Measurements from ENCODE around the gene PKHD1. TPM values are rescaled to one million over a fixed set of nuclear protein-coding genes. Genes with fewer than 3 reads are reported as not detected.

Gene PKHD1
- total and polyA plus RNA-seq, 2 donors (not counting 1 experiment from before 2014, with no cell fraction given) = not detected

GRCh38 chr6:51775942-51776860, 311.2 kb downstream of the PKHD1 start:
- Histone ChIP-seq H3K79me2 (ENCODE audit: control insufficient read depth, insufficient read depth, low read length) (no peaks in the 10 kb centered on the region), H3K9me3 (ENCODE audit: control extremely low read depth in 1 of 3, control insufficient read depth in 2 of 3, insufficient read depth in 1 of 3, low read length in 2 of 3) (no peaks in the 10 kb centered on the region), H3K4me3 (ENCODE audit: control extremely low read depth in 1 of 5, extremely low read depth in 1 of 5, insufficient read depth in 1 of 5, low read depth in 2 of 5, low read length in 4 of 5) (no peak overlapping the region), H3K4me2 (replicated peaks; ENCODE audit: low read depth, low read length, poor library complexity, severe bottlenecking) (no peak overlapping the region), H4K20me1 (ENCODE audit: control insufficient read depth, insufficient read depth, low read length, poor library complexity, severe bottlenecking) (no peaks in the 10 kb centered on the region), H3K4me1 (ENCODE audit: control insufficient read depth in 2 of 2, insufficient read depth in 2 of 2, low read length in 2 of 2) (no peaks in the 10 kb centered on the region), H3K36me3 (replicated peaks in 1 of 2; ENCODE audit: control extremely low read depth in 1 of 2, control insufficient read depth in 1 of 2, extremely low read depth in 1 of 2, insufficient read depth in 2 of 2, low read length in 1 of 2) (no peaks in the 10 kb centered on the region), H3K9ac (ENCODE audit: low read length) (no peak overlapping the region), H3K27me3 (replicated peaks in 1 of 4; ENCODE audit: control extremely low read depth in 1 of 4, control insufficient read depth in 3 of 4, insufficient read depth in 4 of 4, low read length in 3 of 4) (no peaks in the 10 kb centered on the region), H2AFZ (ENCODE audit: insufficient read depth, low read depth, low read length, poor library complexity, severe bottlenecking) (no peak overlapping the region), H3K27ac (ENCODE audit: low read length in 2 of 2) (no peak overlapping the region)
- Mint-ChIP-seq H3K27me3 (no peaks in the 10 kb centered on the region), H3K4me3 (no peak overlapping the region), H3K9me3 (ENCODE audit: insufficient read depth) (no peaks in the 10 kb centered on the region), H3K27ac (no peak overlapping the region), H3K4me1 (no peaks in the 10 kb centered on the region)
- DNase-seq (no peak), ATAC-seq (ENCODE audit: low read depth) (no peak)
- CTCF ChIA-PET = no interaction called here
- POLR2A ChIA-PET = no interaction called here
- TF ChIP-seq CTCF (IDR thresholded peaks at IDR 0.05) = no peak
- no peak for TF ChIP-seq EZH2 (IDR thresholded peaks at IDR 0.05; ENCODE audit: borderline replicate concordance, insufficient read depth, low read depth, low read length, poor library complexity, severe bottlenecking)
- intact Hi-C loops (cut with micrococcal nuclease) = no loop called here

GRCh38 chr6:51768087-51768486, 319.3 kb downstream of the PKHD1 start:
- Histone ChIP-seq H3K9ac (ENCODE audit: low read length) (no peak overlapping the region), H3K4me3 (ENCODE audit: control extremely low read depth in 1 of 5, extremely low read depth in 1 of 5, insufficient read depth in 1 of 5, low read depth in 2 of 5, low read length in 4 of 5) (no peak overlapping the region), H3K4me2 (replicated peaks; ENCODE audit: low read depth, low read length, poor library complexity, severe bottlenecking) (no peak overlapping the region), H3K79me2 (ENCODE audit: control insufficient read depth, insufficient read depth, low read length) (no peaks in the 10 kb centered on the region), H2AFZ (ENCODE audit: insufficient read depth, low read depth, low read length, poor library complexity, severe bottlenecking) (no peak overlapping the region), H3K4me1 (ENCODE audit: control insufficient read depth in 2 of 2, insufficient read depth in 2 of 2, low read length in 2 of 2) (no peaks in the 10 kb centered on the region), H3K9me3 (ENCODE audit: control extremely low read depth in 1 of 3, control insufficient read depth in 2 of 3, insufficient read depth in 1 of 3, low read length in 2 of 3) (no peaks in the 10 kb centered on the region), H3K27me3 (replicated peaks in 1 of 4; ENCODE audit: control extremely low read depth in 1 of 4, control insufficient read depth in 3 of 4, insufficient read depth in 4 of 4, low read length in 3 of 4) (no peaks in the 10 kb centered on the region), H4K20me1 (ENCODE audit: control insufficient read depth, insufficient read depth, low read length, poor library complexity, severe bottlenecking) (no peaks in the 10 kb centered on the region), H3K36me3 (replicated peaks in 1 of 2; ENCODE audit: control extremely low read depth in 1 of 2, control insufficient read depth in 1 of 2, extremely low read depth in 1 of 2, insufficient read depth in 2 of 2, low read length in 1 of 2) (no peaks in the 10 kb centered on the region), H3K27ac (ENCODE audit: low read length in 2 of 2) (no peak overlapping the region)
- CTCF ChIA-PET = no interaction called here
- Mint-ChIP-seq H3K9me3 (ENCODE audit: insufficient read depth) (peaks cover 11% of the 10 kb centered on the region), H3K4me3 (no peak overlapping the region), H3K27ac (no peak overlapping the region), H3K4me1 (no peaks in the 10 kb centered on the region), H3K27me3 (no peaks in the 10 kb centered on the region)
- ATAC-seq (ENCODE audit: low read depth) (no peak), DNase-seq (no peak)
- POLR2A ChIA-PET = no interaction called here
- TF ChIP-seq CTCF (IDR thresholded peaks at IDR 0.05) (no peak), EZH2 (IDR thresholded peaks at IDR 0.05; ENCODE audit: borderline replicate concordance, insufficient read depth, low read depth, low read length, poor library complexity, severe bottlenecking) (no peak)
- intact Hi-C loops (cut with micrococcal nuclease) = no loop called here

Measured in B cell (primary cell).